Mesenchymal stem cell (in vitro differentiated cells and primary cell): ENCODE results near the gene RPS6KA2.

ENCODE experiments used
- DNase-seq: peaks from one replicate; pipeline ENCODE4 v3.0.0-alpha.2; 2013
- H2AFZ ChIP-seq: one replicate; pipeline ENCODE4 v1.6.1; 2013; ENCODE audit warnings: low read depth, mild to moderate bottlenecking, control low read depth, inconsistent platforms, low read length, moderate library complexity
- H2AK5ac ChIP-seq: 2 replicates; pipeline ENCODE4 v1.6.1; 2013; ENCODE audit warnings: low read length, moderate library complexity, mild to moderate bottlenecking, inconsistent platforms; ENCODE audit not compliant: severe bottlenecking
- H2BK120ac ChIP-seq: one replicate; pipeline ENCODE4 v1.6.1; 2013; ENCODE audit warnings: low read depth, mild to moderate bottlenecking, inconsistent platforms, low read length, moderate library complexity
- H2BK12ac ChIP-seq, 2 experiments: one replicate each; pipeline ENCODE4 v1.6.1; 2013; ENCODE audit warnings: inconsistent platforms in 2 of 2, low read length in 2 of 2, mild to moderate bottlenecking in 2 of 2, moderate library complexity in 2 of 2, control low read depth in 1 of 2
- H2BK15ac ChIP-seq: one replicate; pipeline ENCODE4 v1.6.1; 2013; ENCODE audit warnings: mild to moderate bottlenecking, low read depth, inconsistent platforms; ENCODE audit not compliant: poor library complexity, severe bottlenecking
- H2BK5ac ChIP-seq: 2 replicates; pipeline ENCODE4 v1.6.1; 2013; ENCODE audit warnings: low read depth, mild to moderate bottlenecking, low read length, control low read depth, inconsistent platforms; ENCODE audit not compliant: poor library complexity, severe bottlenecking
- H3K14ac ChIP-seq, 2 experiments: one replicate each; pipeline ENCODE4 v1.6.1; 2013; ENCODE audit warnings: inconsistent platforms in 2 of 2, low read length in 2 of 2, control low read depth in 1 of 2, mild to moderate bottlenecking in 1 of 2, moderate library complexity in 1 of 2
- H3K18ac ChIP-seq, 2 experiments: one replicate each; pipeline ENCODE4 v1.6.1; 2013; ENCODE audit warnings: inconsistent platforms in 2 of 2, low read length in 2 of 2, control low read depth in 1 of 2, low read depth in 1 of 2, mild to moderate bottlenecking in 1 of 2
- H3K23ac ChIP-seq, 2 experiments: one replicate each; pipeline ENCODE4 v1.6.1; 2013; ENCODE audit warnings: inconsistent platforms in 2 of 2, low read length in 2 of 2, mild to moderate bottlenecking in 2 of 2, moderate library complexity in 2 of 2, control low read depth in 1 of 2
- H3K27ac ChIP-seq: 2 replicates; pipeline ENCODE4 v1.5.1; 2013; ENCODE audit warnings: mild to moderate bottlenecking, moderate library complexity, low read length, control low read depth, inconsistent platforms; ENCODE audit not compliant: poor library complexity, severe bottlenecking
- H3K27me3 ChIP-seq, 2 experiments: 2 replicates each; pipeline versions ENCODE4 v1.6.1 to v1.7.0; 2013; ENCODE audit warnings: low read length in 2 of 2, mild to moderate bottlenecking in 2 of 2, moderate library complexity in 2 of 2, control low read depth in 1 of 2, inconsistent platforms in 1 of 2; ENCODE audit not compliant: control insufficient read depth in 1 of 2, insufficient read depth in 1 of 2
- H3K36me3 ChIP-seq, 2 experiments: 2 replicates each; pipeline versions ENCODE4 v1.6.1 to v1.7.0; 2013; ENCODE audit warnings: low read length in 2 of 2, control low read depth in 1 of 2, inconsistent platforms in 1 of 2, low read depth in 1 of 2, mild to moderate bottlenecking in 1 of 2; ENCODE audit not compliant: insufficient read depth in 2 of 2, control insufficient read depth in 1 of 2
- H3K4ac ChIP-seq, 2 experiments: one replicate each; pipeline ENCODE4 v1.6.1; 2013; ENCODE audit warnings: inconsistent platforms in 2 of 2, low read length in 2 of 2, mild to moderate bottlenecking in 2 of 2, moderate library complexity in 2 of 2, control low read depth in 1 of 2, low read depth in 1 of 2
- H3K4me1 ChIP-seq: 2 replicates; pipeline ENCODE4 v1.6.1; 2013; ENCODE audit warnings: low read depth, low read length, control low read depth; ENCODE audit not compliant: control insufficient read depth, insufficient read depth
- H3K4me2 ChIP-seq: 2 replicates; pipeline ENCODE4 v1.6.1; 2013; ENCODE audit warnings: low read length, mild to moderate bottlenecking, inconsistent platforms; ENCODE audit not compliant: poor library complexity, severe bottlenecking
- H3K4me3 ChIP-seq, 2 experiments: 2 replicates each; pipeline versions ENCODE4 v1.5.1 to v1.7.0; 2013; ENCODE audit warnings: low read length in 2 of 2, mild to moderate bottlenecking in 2 of 2, control low read depth in 1 of 2, low read depth in 1 of 2; ENCODE audit not compliant: insufficient read depth in 1 of 2
- H3K79me1 ChIP-seq: replicated peaks from 2 replicates; pipeline ENCODE4 v1.6.1; 2013; ENCODE audit warnings: mild to moderate bottlenecking, control low read depth, low read length, inconsistent platforms; ENCODE audit not compliant: poor library complexity, severe bottlenecking
- H3K9ac ChIP-seq: 2 replicates; pipeline ENCODE4 v1.7.0; 2013; ENCODE audit warnings: mild to moderate bottlenecking, low read length, moderate library complexity
- H3K9me3 ChIP-seq: 2 replicates; pipeline ENCODE4 v1.7.0; 2013; ENCODE audit warnings: mild to moderate bottlenecking, low read length; ENCODE audit not compliant: control insufficient read depth
- H4K8ac ChIP-seq: one replicate; pipeline ENCODE4 v1.6.1; 2013; ENCODE audit warnings: inconsistent platforms, mild to moderate bottlenecking, low read length, moderate library complexity
- H4K91ac ChIP-seq: one replicate; pipeline ENCODE4 v1.6.1; 2013; ENCODE audit warnings: mild to moderate bottlenecking, low read length, inconsistent platforms
- WGBS: methylation state at CpG from one replicate; pipeline ENCODE4 v1.1.7; 2013; ENCODE audit warnings: mixed read lengths; 5-methylcytosine and 5-hydroxymethylcytosine counted together

Gene RPS6KA2

GRCh38 chr6:166588691-166589336, 38.2 kb downstream of the RPS6KA2 start:
- Histone ChIP-seq H2BK15ac (no peak overlapping the region), H3K27me3 (no peaks in the 10 kb centered on the region), H2AK5ac (peak overlapping the region; percentile 96), H3K27ac (peak overlapping the region; percentile 67), H3K4me3 (no peak overlapping the region), H4K91ac (peak overlapping the region; percentile 83), H3K36me3 (no peaks in the 10 kb centered on the region), H3K4me2 (peak overlapping the region; percentile 70), H3K4ac (peak overlapping the region; percentile 40 to 66), H4K8ac (no peak overlapping the region), H2AFZ (no peak overlapping the region), H3K4me1 (peaks cover 15% of the 10 kb centered on the region), H2BK5ac (no peak overlapping the region), H3K9ac (no peak overlapping the region), H2BK12ac (peak overlapping the region; percentile 89 to 93), H3K14ac (peak overlapping the region in 1 of 2 experiments; percentile 61), H3K18ac (peak overlapping the region; percentile 76 to 84), H3K9me3 (no peaks in the 10 kb centered on the region), H2BK120ac (no peak overlapping the region), H3K79me1 (peaks cover 10% of the 10 kb centered on the region), H3K23ac (no peak overlapping the region)
- DNase-seq: peak; percentile 60
- whole genome bisulfite sequencing: 76% methylated on average over 10 of the region's 11 CpGs

GRCh38 chr6:166587631-166588413, 39.2 kb downstream of the RPS6KA2 start:
- no peak overlapping the region for H2BK12ac ChIP-seq
- H3K79me1 ChIP-seq: peaks cover 10% of the 10 kb centered on the region
- H2BK5ac ChIP-seq: no peak overlapping the region
- no peak overlapping the region for H2BK15ac ChIP-seq
- H3K4ac ChIP-seq: no peak overlapping the region
- no peak overlapping the region for H3K9ac ChIP-seq
- H2AFZ ChIP-seq: no peak overlapping the region
- no peak overlapping the region for H3K27ac ChIP-seq
- H3K36me3 ChIP-seq: no peaks in the 10 kb centered on the region
- H3K14ac ChIP-seq: no peak overlapping the region
- H3K4me1 ChIP-seq: peaks cover 15% of the 10 kb centered on the region
- H3K9me3 ChIP-seq: no peaks in the 10 kb centered on the region
- H3K23ac ChIP-seq: no peak overlapping the region
- H3K4me3 ChIP-seq: no peak overlapping the region
- H4K8ac ChIP-seq: no peak overlapping the region
- H2AK5ac ChIP-seq: no peak overlapping the region
- H3K27me3 ChIP-seq: no peaks in the 10 kb centered on the region
- peak overlapping the region in 1 of 2 experiments; percentile 5 for H3K18ac ChIP-seq
- H4K91ac ChIP-seq: no peak overlapping the region
- no peak overlapping the region for H2BK120ac ChIP-seq
- no peak overlapping the region for H3K4me2 ChIP-seq
- DNase-seq: no peak
- WGBS: 94% methylated on average over 7 of the region's 10 CpGs

GRCh38 chr6:166586424-166587156, 40.5 kb downstream of the RPS6KA2 start, which contains the start of gene RAMACL:
Gene RAMACL (minus strand): TSS chr6:166586678. CDS start chr6:166586477, 201 bp downstream.
- Histone ChIP-seq H3K36me3 (no peaks in the 10 kb centered on the region), H3K4me1 (peaks cover 18% of the 10 kb centered on the region), H3K4me2 (no peak within 1 kb of the TSS), H3K14ac (no peak within 1 kb of the TSS), H2BK5ac (no peak within 1 kb of the TSS), H3K9me3 (no peaks in the 10 kb centered on the region), H2BK12ac (peak within 1 kb of the TSS; percentile 26 to 34), H3K18ac (no peak within 1 kb of the TSS), H2AK5ac (peak within 1 kb of the TSS; percentile 3), H2AFZ (no peak within 1 kb of the TSS), H3K27ac (no peak within 1 kb of the TSS), H3K27me3 (no peaks in the 10 kb centered on the region), H3K4ac (no peak within 1 kb of the TSS), H4K8ac (no peak within 1 kb of the TSS), H3K4me3 (no peak within 1 kb of the TSS), H2BK120ac (no peak within 1 kb of the TSS), H3K9ac (no peak within 1 kb of the TSS), H4K91ac (no peak within 1 kb of the TSS), H3K79me1 (peaks cover 4% of the 10 kb centered on the region), H3K23ac (no peak within 1 kb of the TSS), H2BK15ac (no peak within 1 kb of the TSS)
- 97% methylated on average over 7 of the region's 9 CpGs for WGBS
- DNase-seq: no peak
